GF-D8 (cell line): ENCODE results near the gene FRK.
"Not testable (repeated sequence)": the region's sequence is repeated elsewhere in the genome, so short reads cannot be mapped to it uniquely, and the experiment has no call there.

Source experiments
- DNase-seq: peaks from one replicate; lab custom pipeline; 2025; lab: John Stamatoyannopoulos, UW

The FRK gene

GRCh38 chr6:116060572-116061283, at the start of gene FRK:
Gene FRK (minus strand): TSS chr6:116060891. CDS start chr6:116060311, 580 bp downstream.
- no peak for DNase-seq

- no peak for DNase-seq
Measured at GRCh38 chr6:116108836-116109235, 48.1 kb upstream of the FRK start.

GRCh38 chr6:116106146-116106545, 45.5 kb upstream of the FRK start:
- DNase-seq = no peak

- no peak for DNase-seq
Measured at GRCh38 chr6:116105247-116105646, 44.6 kb upstream of the FRK start.

GRCh38 chr6:116104636-116105035, 43.9 kb upstream of the FRK start:
- DNase-seq = no peak

- no peak for DNase-seq
Measured at GRCh38 chr6:116102873-116103272, 42.2 kb upstream of the FRK start.

GRCh38 chr6:116101790-116102189, 41.1 kb upstream of the FRK start:
- DNase-seq = no peak

- DNase-seq = no peak
Measured at GRCh38 chr6:116101302-116101718, 40.6 kb upstream of the FRK start.

- DNase-seq = peak; percentile 42
Measured at GRCh38 chr6:116100419-116101301, 40.0 kb upstream of the FRK start, which contains the start of gene NT5DC1. Gene NT5DC1 (plus strand): TSS chr6:116100853. CDS start chr6:116100931, 78 bp downstream.

- DNase-seq = no peak
Measured at GRCh38 chr6:116099036-116099435, 38.3 kb upstream of the FRK start.

GRCh38 chr6:116096979-116097816, 36.5 kb upstream of the FRK start:
- no peak for DNase-seq

- DNase-seq = not testable (repeated sequence)
Measured at GRCh38 chr6:116096048-116096759, 35.5 kb upstream of the FRK start.

- no peak for DNase-seq
Measured at GRCh38 chr6:116094041-116094440, 33.4 kb upstream of the FRK start.

- no peak for DNase-seq
Measured at GRCh38 chr6:116090251-116090650, 29.6 kb upstream of the FRK start.

GRCh38 chr6:116088946-116089345, 28.3 kb upstream of the FRK start:
- DNase-seq = no peak

GRCh38 chr6:116087437-116088027, 26.8 kb upstream of the FRK start:
- no peak for DNase-seq

- DNase-seq = no peak
Measured at GRCh38 chr6:116084284-116084683, 23.6 kb upstream of the FRK start.

- DNase-seq = no peak
Measured at GRCh38 chr6:116083052-116083451, 22.4 kb upstream of the FRK start.

- DNase-seq = no peak
Measured at GRCh38 chr6:116078945-116079344, 18.3 kb upstream of the FRK start.

GRCh38 chr6:116078522-116078921, 17.8 kb upstream of the FRK start:
- DNase-seq = no peak

- no peak for DNase-seq
Measured at GRCh38 chr6:116074732-116075390, 14.2 kb upstream of the FRK start.
